ENCODE measurements around the gene DEFB129.

DNA sequence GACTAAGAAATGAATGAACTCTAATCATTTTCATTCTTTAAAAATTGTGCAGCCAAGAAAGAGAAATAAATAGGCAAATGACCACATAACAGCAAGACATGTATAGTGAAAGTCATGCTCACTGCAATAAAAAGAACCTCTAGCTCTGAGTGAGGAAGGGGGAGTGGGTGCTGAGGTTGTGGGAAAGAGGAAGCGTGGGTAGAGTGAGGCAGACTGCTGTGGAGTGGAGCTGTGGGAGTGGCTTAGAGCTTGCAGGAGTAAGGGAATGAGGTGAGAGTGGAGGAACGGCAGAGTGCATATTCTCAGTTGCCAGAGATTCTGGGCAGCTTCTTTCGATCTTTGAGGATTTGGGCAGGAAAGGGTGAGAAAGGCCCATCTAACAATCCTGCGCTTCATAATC lies 10.4 kb downstream of the DEFB129 start:
- TF ChIP-seq POLR2A (IDR thresholded peaks at IDR 0.05; ENCODE audit: low read depth, low read length): no peak
- TF ChIP-seq POLR2AphosphoS5 (IDR thresholded peaks at IDR 0.05; ENCODE audit: low read depth, low read length): no peak
- TF ChIP-seq TAF1 (IDR thresholded peaks at IDR 0.05; ENCODE audit: low read depth, low read length): no peak
- peak; percentile 84 for TF ChIP-seq SPI1 (IDR thresholded peaks at IDR 0.05; ENCODE audit: low read depth, low read length)
